Measurements from ENCODE around the gene WDR45B.

The WDR45B gene

GRCh38 chr17:82613283-82614094 is 34.8 kb downstream of the WDR45B start:
- TF ChIP-seq CREB1 (IDR thresholded peaks at IDR 0.05; ENCODE audit: low read depth) (no peak), YY1 (IDR thresholded peaks at IDR 0.05; ENCODE audit: low read depth) (no peak), NFIC (IDR thresholded peaks at IDR 0.05) (no peak)

GRCh38 chr17:82611140-82612058 is 36.8 kb downstream of the WDR45B start:
- peak; percentile 49; the same call in 1 of the 2 replicates for TF ChIP-seq CEBPB (IDR thresholded peaks at IDR 0.05)
- no peak for TF ChIP-seq EGR1 (IDR thresholded peaks at IDR 0.05)

- TF ChIP-seq TAF1 (IDR thresholded peaks at IDR 0.05; ENCODE audit: low read depth) (no peak), RAD21 (IDR thresholded peaks at IDR 0.05; ENCODE audit: low read depth) (no peak), FOXM1 (IDR thresholded peaks at IDR 0.05; ENCODE audit: borderline replicate concordance, low read depth) (no peak), TCF12 (IDR thresholded peaks at IDR 0.05; ENCODE audit: low read depth) (no peak), ZBTB7A (IDR thresholded peaks at IDR 0.05; ENCODE audit: low read depth) (no peak), MAX (IDR thresholded peaks at IDR 0.05) (no peak), NFIC (IDR thresholded peaks at IDR 0.05) (no peak), CEBPB (IDR thresholded peaks at IDR 0.05) (no peak)
Measured at GRCh38 chr17:82609655-82610054, 38.6 kb downstream of the WDR45B start.

- TF ChIP-seq YY1 (IDR thresholded peaks at IDR 0.05; ENCODE audit: low read depth), result no peak
- no peak for TF ChIP-seq EP300 (IDR thresholded peaks at IDR 0.05; ENCODE audit: borderline replicate concordance)
- no peak for TF ChIP-seq FOXM1 (IDR thresholded peaks at IDR 0.05; ENCODE audit: borderline replicate concordance, low read depth)
- TF ChIP-seq USF1 (IDR thresholded peaks at IDR 0.05), result no peak
- TF ChIP-seq NFIC (IDR thresholded peaks at IDR 0.05), result no peak
- no peak for TF ChIP-seq TEAD4 (IDR thresholded peaks at IDR 0.05)
- TF ChIP-seq TAF1 (IDR thresholded peaks at IDR 0.05; ENCODE audit: low read depth), result no peak
- TF ChIP-seq ZBTB7A (IDR thresholded peaks at IDR 0.05; ENCODE audit: low read depth), result no peak
- no peak for TF ChIP-seq EGR1 (IDR thresholded peaks at IDR 0.05)
- no peak for TF ChIP-seq TCF12 (IDR thresholded peaks at IDR 0.05; ENCODE audit: low read depth)
- TF ChIP-seq CREB1 (IDR thresholded peaks at IDR 0.05; ENCODE audit: low read depth), result no peak
- TF ChIP-seq REST (IDR thresholded peaks at IDR 0.05; ENCODE audit: low read depth), result no peak
- no peak for TF ChIP-seq CEBPB (IDR thresholded peaks at IDR 0.05)
- TF ChIP-seq MAX (IDR thresholded peaks at IDR 0.05), result no peak
- TF ChIP-seq RAD21 (IDR thresholded peaks at IDR 0.05; ENCODE audit: low read depth), result no peak
Measured at GRCh38 chr17:82608816-82609215, 39.4 kb downstream of the WDR45B start.

- no peak for TF ChIP-seq EGR1 (IDR thresholded peaks at IDR 0.05)
- TF ChIP-seq TAF1 (IDR thresholded peaks at IDR 0.05; ENCODE audit: low read depth), result no peak
- no peak for TF ChIP-seq RAD21 (IDR thresholded peaks at IDR 0.05; ENCODE audit: low read depth)
- no peak for TF ChIP-seq REST (IDR thresholded peaks at IDR 0.05; ENCODE audit: low read depth)
- TF ChIP-seq YY1 (IDR thresholded peaks at IDR 0.05; ENCODE audit: low read depth), result no peak
- no peak for TF ChIP-seq EP300 (IDR thresholded peaks at IDR 0.05; ENCODE audit: borderline replicate concordance)
- no peak for TF ChIP-seq CEBPB (IDR thresholded peaks at IDR 0.05)
Measured at GRCh38 chr17:82605939-82606600, 42.2 kb downstream of the WDR45B start.

GRCh38 chr17:82604532-82604931 is 43.7 kb downstream of the WDR45B start:
- TF ChIP-seq NFIC (IDR thresholded peaks at IDR 0.05), result no peak

All from Ishikawa (cell line).